GM23248 (cell line): ENCODE measurements around the gene CDYL. TPM values are rescaled to one million over a fixed set of nuclear protein-coding genes. Genes with fewer than 3 reads are reported as not detected.

Source experiments
- DNase-seq: peaks from one replicate; pipeline ENCODE4 v3.0.0-alpha.2; 2015
- H2AFZ ChIP-seq: fragments of 200-600 bp; sonication (generic); 2 replicates; pipeline ENCODE4 v1.6.1; 2016; ENCODE audit warnings: antibody characterized with exemption
- H3F3A ChIP-seq: fragments of 200-600 bp; sonication (generic); 2 replicates; pipeline ENCODE4 v1.6.1; 2016; ENCODE audit warnings: mild to moderate bottlenecking, antibody characterized with exemption, mixed run types; ENCODE audit not compliant: insufficient read depth
- H3K27ac ChIP-seq: fragments of 200-600 bp; sonication (generic); 2 replicates; pipeline ENCODE4 v1.5.1; 2016; ENCODE audit warnings: mild to moderate bottlenecking
- H3K27me3 ChIP-seq: fragments of 200-600 bp; sonication (generic); replicated peaks from 2 replicates; pipeline ENCODE4 v1.6.1; 2016; ENCODE audit warnings: mild to moderate bottlenecking; ENCODE audit not compliant: insufficient read depth
- H3K36me3 ChIP-seq: fragments of 200-600 bp; sonication (generic); 2 replicates; pipeline ENCODE4 v1.6.1; 2016; ENCODE audit warnings: low read depth, mild to moderate bottlenecking
- H3K4me1 ChIP-seq: fragments of 200-600 bp; sonication (generic); 2 replicates; pipeline ENCODE4 v1.6.1; 2016; ENCODE audit warnings: mild to moderate bottlenecking; ENCODE audit not compliant: insufficient read depth
- H3K4me2 ChIP-seq: fragments of 200-600 bp; sonication (generic); one replicate; pipeline ENCODE4 v1.6.1; 2016; ENCODE audit warnings: mild to moderate bottlenecking; ENCODE audit not compliant: unreplicated experiment
- H3K4me3 ChIP-seq: fragments of 200-600 bp; sonication (generic); 2 replicates; pipeline ENCODE4 v1.5.1; 2016; ENCODE audit warnings: mild to moderate bottlenecking
- H3K79me2 ChIP-seq: fragments of 200-600 bp; sonication (generic); 2 replicates; pipeline ENCODE4 v1.6.1; 2016; ENCODE audit warnings: mild to moderate bottlenecking; ENCODE audit not compliant: insufficient read depth
- H3K9ac ChIP-seq: fragments of 200-600 bp; sonication (generic); 2 replicates; pipeline ENCODE4 v1.6.1; 2016; ENCODE audit warnings: mild to moderate bottlenecking
- H3K9me2 ChIP-seq: fragments of 200-600 bp; sonication (generic); 2 replicates; pipeline ENCODE4 v1.6.1; 2016; ENCODE audit warnings: mixed run types, mild to moderate bottlenecking, moderate library complexity; ENCODE audit not compliant: insufficient read depth
- H3K9me3 ChIP-seq: fragments of 200-600 bp; sonication (generic); one replicate; pipeline ENCODE4 v1.6.1; 2017; ENCODE audit warnings: low read depth
- H4K20me1 ChIP-seq: fragments of 200-600 bp; sonication (generic); 2 replicates; pipeline ENCODE4 v1.6.0; 2016; ENCODE audit not compliant: insufficient read depth
- EZH2 ChIP-seq: fragments of 200-600 bp; sonication (generic); IDR thresholded peaks from 2 replicates; pipeline ENCODE4 v1.6.1; 2018; ENCODE audit warnings: antibody characterized with exemption, mild to moderate bottlenecking; ENCODE audit not compliant: insufficient read depth, poor library complexity, severe bottlenecking
- EZH2phosphoT487 ChIP-seq: fragments of 200-600 bp; sonication (generic); IDR thresholded peaks from 2 replicates; pipeline ENCODE4 v1.6.1; 2018; ENCODE audit warnings: antibody characterized with exemption, moderate library complexity, mild to moderate bottlenecking, low read depth; ENCODE audit not compliant: insufficient read depth
- WGBS, 2 experiments: methylation state at CpG; one replicate each; pipeline ENCODE4 v1.1.6; 2015 to 2017; ENCODE audit warnings: low lambda C conversion rate in 2 of 2, low coverage in 1 of 2; ENCODE audit errors: missing lambda C conversion rate in 2 of 2; 5-methylcytosine and 5-hydroxymethylcytosine counted together
- in situ Hi-C: fragments of 300-500 bp; cut with MboI; formaldehyde crosslinking; loops from 2 replicates; pipeline ENCODE4 v1.15.0; 2020
- polyA plus RNA-seq: library from polyadenylated mRNA; unstranded; fragments of >200 nt; fragmentation: Nextera tagmentation; extraction: Ambion mirVana; gene quantifications from 2 replicates; pipeline ENCODE4 v1.2.1, GENCODE V29; 2016
- total RNA-seq: library from RNA; depleted of rRNA; stranded (reverse); fragments of >200 nt; shearing (Covaris generic); gene quantifications from 2 replicates; pipeline ENCODE4 v1.2.3, GENCODE V29; 2014

Gene CDYL
- total and polyA plus RNA-seq, 2 experiments from 2014 or later, result 7.9 to 27.9 TPM

DNA sequence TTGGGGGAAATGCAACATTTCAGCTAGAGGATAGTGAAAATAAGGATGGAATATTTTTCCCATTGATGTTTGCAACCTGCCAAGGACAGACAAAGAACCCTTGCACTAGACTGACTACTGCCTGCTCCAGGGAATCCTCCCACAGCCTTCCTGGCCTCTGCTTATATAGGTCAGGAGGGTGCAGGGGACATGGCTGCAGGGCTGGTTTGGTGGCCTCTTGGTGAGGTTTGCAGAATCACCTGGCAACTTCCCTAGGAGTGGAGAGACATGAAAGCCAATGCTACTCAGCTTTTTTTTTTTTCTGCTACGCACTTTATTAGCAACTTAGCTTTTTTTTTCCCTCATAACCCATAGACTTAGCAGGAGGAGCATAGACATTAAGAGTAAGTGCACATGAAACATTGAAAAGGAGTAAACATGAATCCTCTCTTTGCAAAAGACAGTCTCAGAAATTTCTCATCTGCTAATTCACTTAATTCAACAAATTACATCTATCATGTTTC is 39.8 kb upstream of the CDYL start:
- no peaks in the 10 kb centered on the region for H3K36me3 ChIP-seq
- in situ Hi-C loops, result no loop called here
- H3K79me2 ChIP-seq, result no peaks in the 10 kb centered on the region
- no peak overlapping the region for H2AFZ ChIP-seq
- no peak overlapping the region for H3K4me3 ChIP-seq
- H3K9me2 ChIP-seq, result no peaks in the 10 kb centered on the region
- H3K4me1 ChIP-seq, result peaks cover 23% of the 10 kb centered on the region
- no peak for DNase-seq
- H3K27me3 ChIP-seq, result no peaks in the 10 kb centered on the region
- no peaks in the 10 kb centered on the region for H3K9me3 ChIP-seq
- H3K27ac ChIP-seq, result no peak overlapping the region
- no peak overlapping the region for H3K4me2 ChIP-seq
- no peak overlapping the region for H3K9ac ChIP-seq
- TF ChIP-seq EZH2phosphoT487 (no peak), EZH2 (no peak)
- H3F3A ChIP-seq, result peaks cover 24% of the 10 kb centered on the region
- WGBS, 2 experiments, result 94 to 100% methylated on average over 1 of the region's 1 CpG
- no peaks in the 10 kb centered on the region for H4K20me1 ChIP-seq

DNA sequence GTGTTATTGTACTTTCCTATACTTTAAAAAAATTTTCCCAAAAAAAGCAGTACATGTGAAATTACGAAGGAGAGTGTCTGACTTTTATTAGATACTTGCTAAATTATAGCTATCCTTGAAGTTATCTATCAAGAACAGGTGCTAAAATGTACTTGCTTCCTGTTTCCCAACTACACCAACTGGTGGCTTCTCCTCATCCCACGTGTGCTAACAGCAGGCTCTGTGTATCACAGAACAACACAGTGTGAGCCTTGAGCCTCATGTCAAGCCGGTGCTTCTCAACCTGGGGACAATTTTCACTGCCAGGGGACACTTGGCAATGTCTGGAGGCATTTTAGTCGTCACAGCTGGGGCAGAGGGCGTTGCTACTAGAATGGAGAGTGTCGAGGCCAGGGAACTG is 36.2 kb upstream of the CDYL start:
- in situ Hi-C loops, result no loop called here
- Histone ChIP-seq H3K4me1 (peaks cover under 1% of the 10 kb centered on the region; the same call in 1 of the 2 replicates), H3K9me3 (no peaks in the 10 kb centered on the region), H3K36me3 (no peaks in the 10 kb centered on the region), H3K9ac (no peak overlapping the region), H3F3A (peaks cover under 1% of the 10 kb centered on the region; the same call in 1 of the 2 replicates), H3K9me2 (no peaks in the 10 kb centered on the region), H3K4me3 (no peak overlapping the region), H3K27me3 (no peaks in the 10 kb centered on the region; the same call in 1 of the 2 replicates), H2AFZ (no peak overlapping the region), H4K20me1 (no peaks in the 10 kb centered on the region), H3K27ac (no peak overlapping the region), H3K79me2 (no peaks in the 10 kb centered on the region), H3K4me2 (no peak overlapping the region)
- 52% methylated on average over 6 of the region's 6 CpGs for WGBS, 2 experiments
- no peak for TF ChIP-seq EZH2phosphoT487
- TF ChIP-seq EZH2, result no peak
- DNase-seq, result no peak

DNA sequence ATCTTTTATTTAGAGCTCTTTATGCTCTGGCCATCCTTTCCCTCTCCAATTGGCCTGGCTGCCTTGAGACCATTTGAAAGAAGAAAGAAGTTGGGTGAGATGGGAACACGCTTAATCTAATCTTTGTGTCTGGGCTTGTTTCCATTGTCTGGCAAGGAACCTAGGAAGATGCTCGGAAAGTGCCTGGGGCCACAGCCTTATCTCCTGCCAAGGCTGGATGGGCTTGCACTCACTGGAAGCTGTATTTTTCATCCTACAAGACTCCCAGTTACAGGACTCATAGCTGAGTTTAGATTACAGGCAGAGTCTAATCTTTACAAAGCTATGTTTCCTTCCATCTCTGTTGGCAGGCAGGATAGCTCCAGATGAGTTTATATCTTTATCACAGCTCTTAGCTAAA is 33.1 kb upstream of the CDYL start:
- no peak for DNase-seq
- Histone ChIP-seq H3K9ac (no peak overlapping the region), H3K27me3 (no peaks in the 10 kb centered on the region; the same call in 1 of the 2 replicates), H2AFZ (no peak overlapping the region), H3K4me2 (no peak overlapping the region), H4K20me1 (no peaks in the 10 kb centered on the region), H3K27ac (no peak overlapping the region), H3K4me1 (no peaks in the 10 kb centered on the region), H3K79me2 (no peaks in the 10 kb centered on the region), H3K4me3 (no peak overlapping the region), H3K9me3 (no peaks in the 10 kb centered on the region), H3F3A (no peaks in the 10 kb centered on the region), H3K9me2 (no peaks in the 10 kb centered on the region), H3K36me3 (no peaks in the 10 kb centered on the region)
- WGBS, 2 experiments, result 18% methylated on average over 2 of the region's 2 CpGs
- in situ Hi-C loops, result no loop called here
- TF ChIP-seq EZH2, result no peak
- no peak for TF ChIP-seq EZH2phosphoT487

DNA sequence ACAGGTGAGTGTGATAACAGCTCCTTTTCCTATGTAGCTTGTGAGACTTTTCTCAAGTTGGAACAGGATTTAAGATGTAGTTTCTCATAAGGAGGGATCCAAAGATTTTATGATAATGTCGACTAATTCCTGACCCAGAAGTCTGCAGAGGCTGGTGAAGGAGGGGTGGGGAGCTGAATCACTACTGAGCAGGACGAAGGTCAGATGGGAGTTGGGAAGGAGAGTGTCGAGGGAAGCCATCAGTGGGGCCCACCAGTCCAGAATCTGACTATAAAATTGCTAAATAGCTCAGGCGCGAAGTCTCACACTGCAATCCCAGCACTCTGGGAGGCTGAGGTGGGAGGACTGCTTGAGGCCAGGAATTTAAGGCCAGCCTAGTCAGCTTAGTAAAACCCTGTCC is 32.3 kb upstream of the CDYL start:
- H3K79me2 ChIP-seq, result no peaks in the 10 kb centered on the region
- no peaks in the 10 kb centered on the region for H4K20me1 ChIP-seq
- in situ Hi-C loops, result no loop called here
- TF ChIP-seq EZH2 (no peak), EZH2phosphoT487 (no peak)
- H3K27me3 ChIP-seq, result no peaks in the 10 kb centered on the region; the same call in 1 of the 2 replicates
- H3K9ac ChIP-seq, result no peak overlapping the region
- no peak for DNase-seq
- H3K36me3 ChIP-seq, result no peaks in the 10 kb centered on the region
- H3K4me2 ChIP-seq, result no peak overlapping the region
- H2AFZ ChIP-seq, result no peak overlapping the region
- no peaks in the 10 kb centered on the region for H3K9me3 ChIP-seq
- 75 to 83% methylated on average over 5 of the region's 5 CpGs for WGBS, 2 experiments
- H3F3A ChIP-seq, result no peaks in the 10 kb centered on the region
- H3K4me3 ChIP-seq, result no peak overlapping the region
- H3K9me2 ChIP-seq, result no peaks in the 10 kb centered on the region
- H3K4me1 ChIP-seq, result no peaks in the 10 kb centered on the region
- no peak overlapping the region for H3K27ac ChIP-seq

DNA sequence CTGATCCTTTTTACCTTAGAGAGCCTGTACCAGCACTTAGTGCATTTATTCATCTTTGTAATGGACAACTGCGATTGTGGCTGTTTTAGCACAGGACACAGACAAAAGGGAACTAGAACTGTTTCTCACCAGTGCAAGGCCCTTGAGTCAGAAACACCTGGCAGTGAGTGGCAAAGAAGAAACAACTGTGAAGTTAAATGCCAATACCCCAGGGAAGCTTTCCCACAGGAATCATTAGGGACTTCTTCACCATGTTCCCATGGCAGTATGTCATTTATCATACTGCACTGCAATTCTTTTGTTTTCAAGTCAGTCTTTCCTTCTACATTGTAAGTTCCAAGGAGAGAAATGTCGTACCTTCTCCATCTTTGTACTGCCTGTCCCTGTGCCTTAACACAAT is 28.6 kb upstream of the CDYL start:
- H3K9ac ChIP-seq, result no peak overlapping the region
- no peaks in the 10 kb centered on the region; the same call in 1 of the 2 replicates for H3K27me3 ChIP-seq
- H3K4me1 ChIP-seq, result no peaks in the 10 kb centered on the region
- no peaks in the 10 kb centered on the region for H3K36me3 ChIP-seq
- H3K9me3 ChIP-seq, result no peaks in the 10 kb centered on the region
- DNase-seq, result no peak
- H3K79me2 ChIP-seq, result no peaks in the 10 kb centered on the region
- H3F3A ChIP-seq, result no peaks in the 10 kb centered on the region
- TF ChIP-seq EZH2 (no peak), EZH2phosphoT487 (no peak)
- H2AFZ ChIP-seq, result no peak overlapping the region
- no peak overlapping the region for H3K4me2 ChIP-seq
- in situ Hi-C loops, result no loop called here
- 74 to 83% methylated on average over 2 of the region's 2 CpGs for WGBS, 2 experiments
- H3K9me2 ChIP-seq, result no peaks in the 10 kb centered on the region
- H4K20me1 ChIP-seq, result no peaks in the 10 kb centered on the region
- no peak overlapping the region for H3K4me3 ChIP-seq
- H3K27ac ChIP-seq, result no peak overlapping the region
